ENCODE results near the gene NPM1.
"Not testable (repeated sequence)": the region's sequence is repeated elsewhere in the genome, so short reads cannot be mapped to it uniquely, and the experiment has no call there.

The NPM1 gene

GRCh38 chr5:171386861-171387344 is 746 bp upstream of the NPM1 start:
- DNase-seq, result no peak

- peak; percentile 13 to 62 for DNase-seq
Measured at GRCh38 chr5:171387970-171388815, 544 bp downstream of the NPM1 start.

- DNase-seq, result no peak
Measured at GRCh38 chr5:171388816-171389168, 1.1 kb downstream of the NPM1 start.

GRCh38 chr5:171390883-171391677 is 3.4 kb downstream of the NPM1 start:
- no peak for DNase-seq

GRCh38 chr5:171391996-171392577 is 4.4 kb downstream of the NPM1 start:
- no peak for DNase-seq

- no peak for DNase-seq
Measured at GRCh38 chr5:171392585-171393159, 5.0 kb downstream of the NPM1 start.

- no peak for DNase-seq
Measured at GRCh38 chr5:171395042-171395441, 7.4 kb downstream of the NPM1 start.

GRCh38 chr5:171396583-171396982 is 8.9 kb downstream of the NPM1 start:
- DNase-seq, result not testable (repeated sequence)

- DNase-seq, result no peak
Measured at GRCh38 chr5:171397190-171397589, 9.5 kb downstream of the NPM1 start.

- DNase-seq, result no peak
Measured at GRCh38 chr5:171397599-171397998, 9.9 kb downstream of the NPM1 start.

- not testable (repeated sequence) for DNase-seq
Measured at GRCh38 chr5:171398660-171399059, 11.0 kb downstream of the NPM1 start.

- DNase-seq, result no peak
Measured at GRCh38 chr5:171400169-171400568, 12.5 kb downstream of the NPM1 start.

GRCh38 chr5:171401167-171401947 is 13.7 kb downstream of the NPM1 start:
- DNase-seq, result no peak

- not testable (repeated sequence) for DNase-seq
Measured at GRCh38 chr5:171402751-171403150, 15.1 kb downstream of the NPM1 start.

- no peak for DNase-seq
Measured at GRCh38 chr5:171405615-171406014, 18.0 kb downstream of the NPM1 start.

- DNase-seq, result no peak
Measured at GRCh38 chr5:171407234-171407633, 19.6 kb downstream of the NPM1 start.

GRCh38 chr5:171409164-171410136 is 21.8 kb downstream of the NPM1 start:
- DNase-seq, result no peak

GRCh38 chr5:171410181-171410580 is 22.5 kb downstream of the NPM1 start:
- DNase-seq, result no peak

- DNase-seq, result no peak
Measured at GRCh38 chr5:171412186-171412585, 24.5 kb downstream of the NPM1 start.

GRCh38 chr5:171413153-171413910 is 25.7 kb downstream of the NPM1 start:
- DNase-seq, result no peak
